ENCODE results near the gene ASS1.

ASS1 gene

GRCh38 chr9:130438382-130438981, 6.3 kb upstream of the ASS1 start:
- H3K4me3 ChIP-seq (ENCODE audit: low read depth, low read length): no peak overlapping the region

GRCh38 chr9:130441031-130441430, 3.7 kb upstream of the ASS1 start:
- no peak for DNase-seq (ENCODE audit: low read depth, low spot score)
- no peak for TF ChIP-seq CTCF (IDR thresholded peaks at IDR 0.05; ENCODE audit: insufficient read depth, low read length, missing control alignments)
- no peak overlapping the region for H3K4me3 ChIP-seq (ENCODE audit: low read depth, low read length)
- POLR2A ChIA-PET: no interaction called here
- CTCF ChIA-PET: no interaction called here

More at GRCh38 chr9:130438382-130438981, 6.3 kb upstream of the ASS1 start:
- ChIA-PET CTCF (interaction anchor here (2.4 to 2.6 kb wide), 2 partner anchors 9 to 11 kb away, joined by 9 to 11 read pairs; no protein-coding TSS in a partner anchor), POLR2A (no interaction called here)
- no peak for TF ChIP-seq CTCF (IDR thresholded peaks at IDR 0.05; ENCODE audit: insufficient read depth, low read length, missing control alignments)
- no peak for DNase-seq (ENCODE audit: low read depth, low spot score)

- TF ChIP-seq CTCF (IDR thresholded peaks at IDR 0.05; ENCODE audit: insufficient read depth, low read length, missing control alignments): no peak
- CTCF ChIA-PET: interaction anchor here (1.1 to 1.5 kb wide), 2 partner anchors 9 to 336 kb away, joined by 5 to 8 read pairs; no protein-coding TSS in a partner anchor
- POLR2A ChIA-PET: no interaction called here
- no peak for DNase-seq (ENCODE audit: low read depth, low spot score)
- no peak overlapping the region for H3K4me3 ChIP-seq (ENCODE audit: low read depth, low read length)
Observed at GRCh38 chr9:130442746-130443455, 1.9 kb upstream of the ASS1 start.

GRCh38 chr9:130443456-130443801, 1.3 kb upstream of the ASS1 start:
- ChIA-PET CTCF (interaction anchor here (0.9 to 1.5 kb wide), 3 partner anchors 10 to 336 kb away, joined by 5 to 8 read pairs (median 5); no protein-coding TSS in a partner anchor), POLR2A (no interaction called here)
- no peak for DNase-seq (ENCODE audit: low read depth, low spot score)
- no peak overlapping the region for H3K4me3 ChIP-seq (ENCODE audit: low read depth, low read length)
- no peak for TF ChIP-seq CTCF (IDR thresholded peaks at IDR 0.05; ENCODE audit: insufficient read depth, low read length, missing control alignments)

- H3K4me3 ChIP-seq (ENCODE audit: low read depth, low read length): no peak overlapping the region
- ChIA-PET CTCF (interaction anchor here (0.9 to 1.5 kb wide), 3 partner anchors 10 to 337 kb away, joined by 5 to 8 read pairs (median 5); no protein-coding TSS in a partner anchor), POLR2A (no interaction called here)
- no peak for TF ChIP-seq CTCF (IDR thresholded peaks at IDR 0.05; ENCODE audit: insufficient read depth, low read length, missing control alignments)
- no peak for DNase-seq (ENCODE audit: low read depth, low spot score)
Observed at GRCh38 chr9:130443840-130444492, 795 bp upstream of the ASS1 start.

All from AG04449 (cell line).